Heart right ventricle (tissue), 16 donors: ENCODE measurements around the gene TMBIM6. TPM values are rescaled to one million over a fixed set of nuclear protein-coding genes. Genes with fewer than 3 reads are reported as not detected.

Experiments used
- ATAC-seq, 8 donors: fragments of 200-7000 bp; cut with Tn5 transposase; one replicate each; pipeline ENCODE4 v1.9.1; 2020; ENCODE audit warnings: mild to moderate bottlenecking in 8 of 8, moderate library complexity in 8 of 8, moderate number of reproducible peaks in 1 of 8
- DNase-seq, 2 donors: peaks; one replicate each; pipeline ENCODE4 v3.0.0-alpha.2; 2020
- H3K27ac ChIP-seq, 10 donors: fragments of 200-600 bp; sonication (generic) in 2 of 10; one replicate each; pipeline versions ENCODE4 v1.5.0 to v1.8.0; 2020 to 2022; ENCODE audit warnings: mild to moderate bottlenecking in 3 of 10
- H3K27me3 ChIP-seq, 7 donors: fragments of 200-600 bp; one replicate each; pipeline ENCODE4 v1.8.0; 2021 to 2022; ENCODE audit warnings: mild to moderate bottlenecking in 2 of 7
- H3K36me3 ChIP-seq, 9 donors: fragments of 200-600 bp; sonication (generic) in 1 of 9; one replicate each; pipeline versions ENCODE4 v1.5.0 to v1.8.0; 2020 to 2022; ENCODE audit warnings: mild to moderate bottlenecking in 2 of 9
- H3K4me1 ChIP-seq, 9 donors: fragments of 200-600 bp; sonication (generic) in 1 of 9; one replicate each; pipeline versions ENCODE4 v1.5.0 to v1.8.0; 2020 to 2022; ENCODE audit warnings: mild to moderate bottlenecking in 4 of 9
- H3K4me3 ChIP-seq, 10 donors: fragments of 200-600 bp; sonication (generic) in 2 of 10; one replicate each; pipeline versions ENCODE4 v1.5.0 to v1.8.0; 2020 to 2022; ENCODE audit warnings: mild to moderate bottlenecking in 7 of 10, moderate library complexity in 2 of 10
- H3K9me3 ChIP-seq, 11 donors: fragments of 200-600 bp in 10 of 11; sonication (generic) in 2 of 11; one replicate each; pipeline versions ENCODE4 v1.5.0 to v1.8.0; 2013 to 2022; ENCODE audit warnings: mild to moderate bottlenecking in 2 of 11, control low read depth in 1 of 11, moderate library complexity in 1 of 11
- CTCF ChIP-seq, 9 donors: fragments of 200-600 bp; sonication (generic) in 2 of 9; IDR thresholded peaks; one replicate each; pipeline versions ENCODE4 v1.5.0 to v1.8.0; 2021 to 2022; ENCODE audit warnings: antibody characterized with exemption in 9 of 9, mild to moderate bottlenecking in 5 of 9, moderate library complexity in 1 of 9
- WGBS, 2 donors: extraction: QIAGEN DNeasy Blood & Tissue Kit; methylation state at CpG; one replicate each; pipeline ENCODE4 v1.1.7; 2013; ENCODE audit warnings: inconsistent platforms in 1 of 2; 5-methylcytosine and 5-hydroxymethylcytosine counted together
- intact Hi-C, 10 donors: fragments of 100-400 bp; cut with DNase I; formaldehyde crosslinking; loops; one replicate each; pipeline versions ENCODE4 v1.11.1 to v1.14.2; 2022
- polyA plus RNA-seq, 2 donors: library from polyadenylated mRNA; stranded (reverse); fragments of 200-250 nt; gene quantifications; one replicate each; pipeline ENCODE4 v1.2.3, GENCODE V29; 2013
- total RNA-seq, 10 donors: library from RNA; stranded (reverse); fragmentation: NEBNext Ultra II Directional in 3 of 10; extraction: Animal tissue kit (Norgen Biotek cat#: 25700) in 3 of 10; gene quantifications; one replicate each; pipeline versions ENCODE4 v1.2.1 to v1.2.4, GENCODE V29; 2021 to 2023
- donor health status: Arrhythmogenic right ventricular cardiomyopathy.
- donor health status: ischemic (EF 13 %, LVEDD 7.1; RV severe dilation, severe dysfunction).
- donor health status: healthy with polysubstance abuse.
- donor health status: DM: no; HTN: yes; CAD: no.
- donor health status: DM: no; HTN: no; CAD: no.
- donor health status: ischemic (EF 25% LVEDD 6.9; RV normal size, moderate dysfunction).
- donor health status: ischemic (EF 25% LVEDD 5.7; RV mildly dilated, moderate dysfunction).
- donor health status: healthy.
- donor health status: DM: yes; HTN: yes; CAD: no.
- donor health status: Ischemic cardiomyopathy.
- donor health status: ischemic (EF 35%, LVEDD 5.7; RV mildly dilated, moderate dysfunction).
- donor health status: nonischemic (EF 11% LVEDD 7.7; RV severe dilation, severe dysfunction).
- donor health status: DM: yes; HTN: yes; CAD: no.
- donor health status: PGD.
- donor health status: ischemic (EF 29% LVEDD 5.4; RV normal size, mild dysfunction).
- donor health status: nonischemic (EF 23%, LVEDD 6.1; RV moderate dilation, normal function).

The TMBIM6 gene
- total and polyA plus RNA-seq, 12 donors = 110 to 322 (median 202) TPM

GRCh38 chr12:49804821-49805220 is 63.5 kb downstream of the TMBIM6 start:
- WGBS, 2 donors = 95 to 96% methylated on average over 10 of the region's 10 CpGs
- Histone ChIP-seq H3K4me1 (peaks cover 28 to 60% (median 49%) of the 10 kb centered on the region in 9 donors), H3K27me3 (no peaks in the 10 kb centered on the region), H3K36me3 (peaks cover 0 to 73% (median 14%) of the 10 kb centered on the region in 9 donors), H3K4me3 (no peak overlapping the region), H3K9me3 (no peaks in the 10 kb centered on the region), H3K27ac (no peak overlapping the region)
- intact Hi-C loops = no loop called here
- TF ChIP-seq CTCF (IDR thresholded peaks at IDR 0.05) = no peak
- ATAC-seq = no peak
- no peak for DNase-seq

GRCh38 chr12:49805409-49805808 is 64.1 kb downstream of the TMBIM6 start:
- intact Hi-C loops = no loop called here
- ATAC-seq (no peak), DNase-seq (no peak)
- H3K27ac ChIP-seq = peak overlapping the region in 2 of 10 donors; percentile 0 to 58
- WGBS, 2 donors = 89 to 90% methylated on average over 5 of the region's 5 CpGs
- TF ChIP-seq CTCF (IDR thresholded peaks at IDR 0.05) = no peak
- no peaks in the 10 kb centered on the region for H3K27me3 ChIP-seq
- H3K9me3 ChIP-seq = no peaks in the 10 kb centered on the region
- H3K36me3 ChIP-seq = peaks cover 0 to 67% (median 14%) of the 10 kb centered on the region in 9 donors
- peaks cover 31 to 61% (median 52%) of the 10 kb centered on the region in 9 donors for H3K4me1 ChIP-seq
- no peak overlapping the region for H3K4me3 ChIP-seq

GRCh38 chr12:49806321-49806813 is 65.0 kb downstream of the TMBIM6 start:
- no peaks in the 10 kb centered on the region for H3K9me3 ChIP-seq
- peak overlapping the region in 7 of 10 donors; percentile 0 to 59 (median 19) for H3K27ac ChIP-seq
- peak in 1 of 8 donors; percentile 7 for ATAC-seq
- no peak for TF ChIP-seq CTCF (IDR thresholded peaks at IDR 0.05)
- intact Hi-C loops = no loop called here
- WGBS, 2 donors = 68 to 70% methylated on average over 7 of the region's 7 CpGs
- no peaks in the 10 kb centered on the region for H3K27me3 ChIP-seq
- peaks cover 0 to 58% (median 14%) of the 10 kb centered on the region in 9 donors for H3K36me3 ChIP-seq
- no peak for DNase-seq
- peaks cover 32 to 61% (median 53%) of the 10 kb centered on the region in 9 donors for H3K4me1 ChIP-seq
- no peak overlapping the region for H3K4me3 ChIP-seq

GRCh38 chr12:49806877-49807276 is 65.5 kb downstream of the TMBIM6 start:
- ATAC-seq (no peak), DNase-seq (no peak)
- H3K27me3 ChIP-seq = no peaks in the 10 kb centered on the region
- no peak for TF ChIP-seq CTCF (IDR thresholded peaks at IDR 0.05)
- 53 to 80% methylated on average over 7 of the region's 7 CpGs for WGBS, 2 donors
- intact Hi-C loops = no loop called here
- peaks cover 0 to 52% (median 14%) of the 10 kb centered on the region in 9 donors for H3K36me3 ChIP-seq
- H3K9me3 ChIP-seq = no peaks in the 10 kb centered on the region
- H3K27ac ChIP-seq = peak overlapping the region in 7 of 10 donors; percentile 0 to 59 (median 19)
- no peak overlapping the region for H3K4me3 ChIP-seq
- peaks cover 32 to 63% (median 50%) of the 10 kb centered on the region in 9 donors for H3K4me1 ChIP-seq
